Measurements from ENCODE around the gene GLDC. TPM values are rescaled to one million over a fixed set of nuclear protein-coding genes. Genes with fewer than 3 reads are reported as not detected.

The GLDC gene
- total RNA-seq, 2 experiments from 2014 or later, result 5.8 to 6.3 TPM

- Mint-ChIP-seq H3K27me3 (peaks cover 4% of the 10 kb centered on the region), H3K4me1 (peaks cover 7% of the 10 kb centered on the region), H3K27ac (no peak overlapping the region), H3K9me3 (ENCODE audit: low read depth) (no peaks in the 10 kb centered on the region), H3K4me3 (no peak overlapping the region), H3K36me3 (no peaks in the 10 kb centered on the region)
- CTCF ChIA-PET, result no interaction called here
- DNase-seq (no peak), ATAC-seq (no peak)
Observed at GRCh38 chr9:6675268-6675667, 29.7 kb upstream of the GLDC start.

- no peak overlapping the region for H3K4me3 Mint-ChIP-seq
- CTCF ChIA-PET, result no interaction called here
- H3K4me1 Mint-ChIP-seq, result peaks cover 6% of the 10 kb centered on the region
- H3K27me3 Mint-ChIP-seq, result peaks cover 4% of the 10 kb centered on the region
- ATAC-seq (no peak), DNase-seq (no peak)
- no peak overlapping the region for H3K27ac Mint-ChIP-seq
- no peaks in the 10 kb centered on the region for H3K36me3 Mint-ChIP-seq
- no peaks in the 10 kb centered on the region for H3K9me3 Mint-ChIP-seq (ENCODE audit: low read depth)
Observed at GRCh38 chr9:6673326-6674025, 27.9 kb upstream of the GLDC start.

GRCh38 chr9:6672118-6672517, 26.6 kb upstream of the GLDC start:
- no peak overlapping the region for H3K27ac Mint-ChIP-seq
- CTCF ChIA-PET, result no interaction called here
- H3K27me3 Mint-ChIP-seq, result peaks cover 4% of the 10 kb centered on the region
- no peaks in the 10 kb centered on the region for H3K36me3 Mint-ChIP-seq
- peaks cover 8% of the 10 kb centered on the region for H3K4me1 Mint-ChIP-seq
- H3K9me3 Mint-ChIP-seq (ENCODE audit: low read depth), result no peaks in the 10 kb centered on the region
- ATAC-seq, result no peak
- no peak for DNase-seq
- H3K4me3 Mint-ChIP-seq, result no peak overlapping the region

GRCh38 chr9:6671416-6671815, 25.9 kb upstream of the GLDC start:
- Mint-ChIP-seq H3K4me3 (no peak overlapping the region), H3K27me3 (peaks cover 4% of the 10 kb centered on the region), H3K27ac (no peak overlapping the region), H3K4me1 (peaks cover 8% of the 10 kb centered on the region), H3K36me3 (no peaks in the 10 kb centered on the region), H3K9me3 (ENCODE audit: low read depth) (no peaks in the 10 kb centered on the region)
- DNase-seq (no peak), ATAC-seq (no peak)
- CTCF ChIA-PET, result interaction anchor here (1.0 to 1.4 kb wide), 2 partner anchors 86 to 88 kb away, joined by 3 read pairs; no protein-coding TSS in a partner anchor

GRCh38 chr9:6669881-6670280, 24.4 kb upstream of the GLDC start:
- Mint-ChIP-seq H3K27me3 (peaks cover 4% of the 10 kb centered on the region), H3K36me3 (no peaks in the 10 kb centered on the region), H3K4me1 (peaks cover 8% of the 10 kb centered on the region), H3K27ac (no peak overlapping the region), H3K4me3 (no peak overlapping the region), H3K9me3 (ENCODE audit: low read depth) (no peaks in the 10 kb centered on the region)
- no peak for ATAC-seq
- DNase-seq, result no peak
- CTCF ChIA-PET, result interaction anchor here (1.6 kb wide), 1 partner anchor 85 kb away, joined by 5 read pairs; no protein-coding TSS in a partner anchor

- H3K27ac Mint-ChIP-seq, result no peak overlapping the region
Observed at GRCh38 chr9:6667633-6668280, 22.2 kb upstream of the GLDC start.

GRCh38 chr9:6667080-6667479, 21.6 kb upstream of the GLDC start:
- ATAC-seq (no peak), DNase-seq (no peak)

More at GRCh38 chr9:6667633-6668280, 22.2 kb upstream of the GLDC start:
- CTCF ChIA-PET, result interaction anchor here (0.9 to 1.6 kb wide), 8 partner anchors 9 to 613 kb away, joined by 3 to 8 read pairs (median 4); partner anchors contain the start of gene GLDC
- Mint-ChIP-seq H3K4me1 (peaks cover 3% of the 10 kb centered on the region), H3K4me3 (no peak overlapping the region), H3K36me3 (no peaks in the 10 kb centered on the region), H3K27me3 (peaks cover 4% of the 10 kb centered on the region), H3K9me3 (ENCODE audit: low read depth) (no peaks in the 10 kb centered on the region)
- ATAC-seq (no peak), DNase-seq (no peak)

GRCh38 chr9:6665628-6666027, 20.1 kb upstream of the GLDC start:
- ATAC-seq, result no peak
- CTCF ChIA-PET, result no interaction called here

More at GRCh38 chr9:6667080-6667479, 21.6 kb upstream of the GLDC start:
- Mint-ChIP-seq H3K4me3 (no peak overlapping the region), H3K27ac (no peak overlapping the region), H3K27me3 (peaks cover 4% of the 10 kb centered on the region), H3K4me1 (peaks cover 3% of the 10 kb centered on the region), H3K36me3 (no peaks in the 10 kb centered on the region), H3K9me3 (ENCODE audit: low read depth) (no peaks in the 10 kb centered on the region)
- CTCF ChIA-PET, result interaction anchor here (0.6 to 1.5 kb wide), 8 partner anchors 10 to 613 kb away, joined by 3 to 8 read pairs (median 4); partner anchors contain the start of gene GLDC

GRCh38 chr9:6664204-6664680, 18.7 kb upstream of the GLDC start:
- Mint-ChIP-seq H3K36me3 (no peaks in the 10 kb centered on the region), H3K4me3 (no peak overlapping the region), H3K9me3 (ENCODE audit: low read depth) (no peaks in the 10 kb centered on the region), H3K4me1 (peaks cover 2% of the 10 kb centered on the region), H3K27me3 (no peaks in the 10 kb centered on the region), H3K27ac (no peak overlapping the region)
- DNase-seq (no peak), ATAC-seq (no peak)
- CTCF ChIA-PET, result interaction anchor here (2.4 kb wide), 1 partner anchor 79 kb away, joined by 8 read pairs; no protein-coding TSS in a partner anchor

More at GRCh38 chr9:6665628-6666027, 20.1 kb upstream of the GLDC start:
- peaks cover 2% of the 10 kb centered on the region for H3K27me3 Mint-ChIP-seq
- no peaks in the 10 kb centered on the region for H3K9me3 Mint-ChIP-seq (ENCODE audit: low read depth)
- no peaks in the 10 kb centered on the region for H3K36me3 Mint-ChIP-seq
- DNase-seq, result no peak
- peak overlapping the region; percentile 2 for H3K27ac Mint-ChIP-seq
- H3K4me3 Mint-ChIP-seq, result no peak overlapping the region
- peaks cover 2% of the 10 kb centered on the region for H3K4me1 Mint-ChIP-seq

GRCh38 chr9:6660512-6660911, 15.0 kb upstream of the GLDC start:
- DNase-seq (no peak), ATAC-seq (no peak)
- peaks cover 6% of the 10 kb centered on the region for H3K4me1 Mint-ChIP-seq
- no peaks in the 10 kb centered on the region for H3K36me3 Mint-ChIP-seq
- H3K9me3 Mint-ChIP-seq (ENCODE audit: low read depth), result no peaks in the 10 kb centered on the region
- H3K27ac Mint-ChIP-seq, result no peak overlapping the region
- CTCF ChIA-PET, result no interaction called here
- H3K4me3 Mint-ChIP-seq, result no peak overlapping the region
- peaks cover 5% of the 10 kb centered on the region for H3K27me3 Mint-ChIP-seq

- no peaks in the 10 kb centered on the region for H3K9me3 Mint-ChIP-seq (ENCODE audit: low read depth)
- no peak overlapping the region for H3K27ac Mint-ChIP-seq
- no peak overlapping the region for H3K4me3 Mint-ChIP-seq
- CTCF ChIA-PET, result no interaction called here
- H3K36me3 Mint-ChIP-seq, result no peaks in the 10 kb centered on the region
- H3K27me3 Mint-ChIP-seq, result peaks cover 19% of the 10 kb centered on the region
- ATAC-seq (no peak), DNase-seq (no peak)
- peaks cover 14% of the 10 kb centered on the region for H3K4me1 Mint-ChIP-seq
Observed at GRCh38 chr9:6658628-6659353, 13.3 kb upstream of the GLDC start.

- no peak for ATAC-seq
- Mint-ChIP-seq H3K27ac (no peak overlapping the region), H3K9me3 (ENCODE audit: low read depth) (no peaks in the 10 kb centered on the region), H3K27me3 (peaks cover 27% of the 10 kb centered on the region), H3K4me3 (no peak overlapping the region), H3K4me1 (peaks cover 14% of the 10 kb centered on the region), H3K36me3 (no peaks in the 10 kb centered on the region)
- no peak for DNase-seq
- CTCF ChIA-PET, result interaction anchor here (0.5 to 1.6 kb wide), 2 partner anchors 11 to 80 kb away, joined by 3 to 5 read pairs; no protein-coding TSS in a partner anchor
Observed at GRCh38 chr9:6656614-6657300, 11.2 kb upstream of the GLDC start.

- ATAC-seq (peak; percentile 79), DNase-seq (no peak)
- Mint-ChIP-seq H3K27me3 (peaks cover 27% of the 10 kb centered on the region), H3K4me3 (peak overlapping the region; percentile 64), H3K9me3 (ENCODE audit: low read depth) (no peaks in the 10 kb centered on the region), H3K27ac (peak overlapping the region; percentile 36), H3K36me3 (no peaks in the 10 kb centered on the region), H3K4me1 (peaks cover 14% of the 10 kb centered on the region)
- CTCF ChIA-PET, result interaction anchor here (1.5 kb wide), 1 partner anchor 22 kb away, joined by 4 read pairs; no protein-coding TSS in a partner anchor
Observed at GRCh38 chr9:6655036-6655435, 9.5 kb upstream of the GLDC start.

Data from activated CD8-positive, alpha-beta memory T cell treated with anti-CD3 and anti-CD28 coated beads, Interleukin-2, amount 10 ng/mL, durations not matched to agents 7 days and 5 days (primary cell).